Measurements from ENCODE around the gene THSD8.

- no peak for TF ChIP-seq CTCF (IDR thresholded peaks at IDR 0.05; ENCODE audit: poor library complexity)
- peak; percentile 31 for TF ChIP-seq EZH2 (IDR thresholded peaks at IDR 0.05; ENCODE audit: borderline replicate concordance)
These were observed 32.1 kb downstream of the THSD8 start for GRCh38 chr19:12833738-12834565.
